Non-pigmented ciliary epithelial cell (primary cell): ENCODE results near the gene GFRA1.

Source experiments
- DNase-seq: peaks from one replicate; pipeline ENCODE4 v3.0.0-alpha.2; 2010; ENCODE audit warnings: low read depth

GFRA1 gene

GRCh38 chr10:116124777-116125176 lies 148.2 kb downstream of the GFRA1 start:
- no peak for DNase-seq

GRCh38 chr10:116122664-116123063 lies 150.3 kb downstream of the GFRA1 start:
- no peak for DNase-seq

- no peak for DNase-seq
Measured at GRCh38 chr10:116121640-116122525, 151.1 kb downstream of the GFRA1 start.

GRCh38 chr10:116120688-116121455 lies 152.1 kb downstream of the GFRA1 start:
- DNase-seq = no peak

- DNase-seq = no peak
Measured at GRCh38 chr10:116118847-116119246, 154.2 kb downstream of the GFRA1 start.

GRCh38 chr10:116115797-116116196 lies 157.2 kb downstream of the GFRA1 start:
- DNase-seq = no peak

GRCh38 chr10:116115036-116115641 lies 157.9 kb downstream of the GFRA1 start:
- no peak for DNase-seq

- peak; percentile 42 for DNase-seq
Measured at GRCh38 chr10:116113721-116114501, 159.1 kb downstream of the GFRA1 start.

GRCh38 chr10:116112232-116113231 lies 160.5 kb downstream of the GFRA1 start:
- no peak for DNase-seq

- DNase-seq = no peak
Measured at GRCh38 chr10:116111483-116112095, 161.4 kb downstream of the GFRA1 start.

- no peak for DNase-seq
Measured at GRCh38 chr10:116110736-116111135, 162.3 kb downstream of the GFRA1 start.

GRCh38 chr10:116109881-116110280 lies 163.1 kb downstream of the GFRA1 start:
- no peak for DNase-seq

- no peak for DNase-seq
Measured at GRCh38 chr10:116109481-116109880, 163.5 kb downstream of the GFRA1 start.

GRCh38 chr10:116108095-116108494 lies 164.9 kb downstream of the GFRA1 start:
- DNase-seq = no peak

- no peak for DNase-seq
Measured at GRCh38 chr10:116106611-116107010, 166.4 kb downstream of the GFRA1 start.

GRCh38 chr10:116105264-116105663 lies 167.7 kb downstream of the GFRA1 start:
- no peak for DNase-seq

GRCh38 chr10:116104210-116104932 lies 168.6 kb downstream of the GFRA1 start:
- no peak for DNase-seq

GRCh38 chr10:116103668-116104067 lies 169.3 kb downstream of the GFRA1 start:
- DNase-seq = no peak

- no peak for DNase-seq
Measured at GRCh38 chr10:116101616-116102315, 171.2 kb downstream of the GFRA1 start.
